GM21515 (cell line): ENCODE data around the gene NDFIP1.
"Not testable (repeated sequence)": the region's sequence is repeated elsewhere in the genome, so short reads cannot be mapped to it uniquely, and the experiment has no call there.

Experiments
- ATAC-seq: cut with Tn5 transposase; IDR thresholded peaks from one replicate; pipeline ENCODE4 v1.9.1; 2021; ENCODE audit not compliant: unreplicated experiment

Gene NDFIP1, protein sequence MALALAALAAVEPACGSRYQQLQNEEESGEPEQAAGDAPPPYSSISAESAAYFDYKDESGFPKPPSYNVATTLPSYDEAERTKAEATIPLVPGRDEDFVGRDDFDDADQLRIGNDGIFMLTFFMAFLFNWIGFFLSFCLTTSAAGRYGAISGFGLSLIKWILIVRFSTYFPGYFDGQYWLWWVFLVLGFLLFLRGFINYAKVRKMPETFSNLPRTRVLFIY

DNA sequence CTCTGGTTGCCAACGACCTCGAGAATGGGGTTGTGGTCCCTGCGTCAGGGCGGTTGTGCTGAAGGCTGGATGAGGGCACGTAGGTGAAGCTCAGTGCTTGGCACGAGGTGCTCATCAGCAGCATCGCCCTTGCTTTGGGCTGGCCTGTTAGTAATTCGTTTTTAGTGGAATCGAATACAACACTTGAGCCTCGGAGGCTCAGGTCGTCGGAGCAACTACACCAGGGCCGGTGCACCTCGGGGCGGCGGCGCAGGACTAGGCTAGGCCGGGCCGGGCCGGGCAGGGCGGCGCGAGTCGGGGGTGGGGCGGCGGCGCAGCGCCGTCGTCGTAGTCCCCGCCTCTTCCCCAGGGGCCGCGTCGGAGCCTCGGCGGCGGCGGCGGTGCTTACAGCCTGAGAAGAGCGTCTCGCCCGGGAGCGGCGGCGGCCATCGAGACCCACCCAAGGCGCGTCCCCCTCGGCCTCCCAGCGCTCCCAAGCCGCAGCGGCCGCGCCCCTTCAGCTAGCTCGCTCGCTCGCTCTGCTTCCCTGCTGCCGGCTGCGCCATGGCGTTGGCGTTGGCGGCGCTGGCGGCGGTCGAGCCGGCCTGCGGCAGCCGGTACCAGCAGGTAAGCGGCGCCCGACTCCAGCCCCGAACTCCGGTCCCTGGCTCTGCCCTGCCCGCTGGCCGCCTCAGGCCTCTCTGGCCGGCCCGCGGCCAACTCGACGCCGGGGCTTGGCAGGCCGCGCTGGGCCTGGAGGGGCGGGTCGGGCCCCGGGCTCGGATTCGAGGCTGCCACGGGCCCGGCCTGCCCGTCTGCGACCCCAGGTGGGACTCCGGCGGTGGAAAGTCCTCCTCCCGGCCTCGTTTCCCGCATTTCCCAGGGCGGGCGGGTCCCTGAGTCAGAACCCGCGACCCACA is at the start of gene NDFIP1:
Gene NDFIP1 (plus strand): TSS at position 348 of the 899 bp plus-strand sequence. CDS start 196 bp downstream, at position 544.
- ATAC-seq = peak; percentile 97

DNA sequence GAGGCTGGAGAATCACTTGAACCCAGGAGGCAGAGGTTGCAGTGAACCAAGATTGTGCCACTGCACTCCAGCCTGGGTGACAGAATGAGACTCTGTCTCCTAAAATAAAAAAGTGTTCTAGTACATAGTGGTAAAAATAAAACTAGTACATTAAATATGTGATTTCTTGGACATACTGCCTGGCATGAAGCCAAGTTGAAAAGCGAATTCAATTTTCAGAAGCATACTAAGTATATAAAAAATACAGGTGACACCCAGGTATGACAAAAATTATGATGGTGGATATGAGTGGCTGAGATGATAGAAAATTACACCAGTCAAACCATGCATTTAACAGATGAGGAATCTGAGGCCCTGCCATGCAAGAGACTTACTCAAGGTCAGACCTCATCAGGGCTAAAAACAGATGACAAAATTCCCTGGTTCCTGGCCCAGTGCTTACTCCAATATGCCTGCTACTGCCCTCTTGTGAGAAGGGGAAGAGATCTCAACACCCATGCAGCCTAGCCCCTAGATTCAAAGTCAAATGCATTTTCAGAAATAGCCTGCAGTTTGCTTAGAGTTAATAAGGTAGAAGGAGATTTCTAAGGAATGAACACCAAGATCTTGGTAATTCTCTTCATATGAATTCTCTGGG is 49.2 kb upstream of the NDFIP1 start:
- no peak for ATAC-seq

DNA sequence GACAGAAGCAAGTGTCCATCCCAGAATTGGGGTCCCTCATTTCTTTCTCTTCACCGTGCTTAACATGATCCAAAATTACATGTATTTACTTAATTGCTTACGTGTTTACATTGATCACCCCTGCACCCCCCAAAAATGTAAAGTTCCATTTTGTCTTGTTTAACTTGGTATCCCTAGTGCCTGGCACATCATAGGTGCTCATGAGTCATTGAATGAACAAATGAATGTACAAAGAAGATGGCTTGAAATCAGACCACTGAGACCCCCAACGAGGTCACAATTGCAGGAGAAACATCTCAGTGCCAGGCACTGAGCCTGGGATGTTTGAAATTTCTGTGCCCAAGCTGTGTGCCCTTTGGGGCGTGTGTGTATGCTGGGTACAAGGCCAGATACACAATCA is 45.2 kb upstream of the NDFIP1 start:
- no peak for ATAC-seq

DNA sequence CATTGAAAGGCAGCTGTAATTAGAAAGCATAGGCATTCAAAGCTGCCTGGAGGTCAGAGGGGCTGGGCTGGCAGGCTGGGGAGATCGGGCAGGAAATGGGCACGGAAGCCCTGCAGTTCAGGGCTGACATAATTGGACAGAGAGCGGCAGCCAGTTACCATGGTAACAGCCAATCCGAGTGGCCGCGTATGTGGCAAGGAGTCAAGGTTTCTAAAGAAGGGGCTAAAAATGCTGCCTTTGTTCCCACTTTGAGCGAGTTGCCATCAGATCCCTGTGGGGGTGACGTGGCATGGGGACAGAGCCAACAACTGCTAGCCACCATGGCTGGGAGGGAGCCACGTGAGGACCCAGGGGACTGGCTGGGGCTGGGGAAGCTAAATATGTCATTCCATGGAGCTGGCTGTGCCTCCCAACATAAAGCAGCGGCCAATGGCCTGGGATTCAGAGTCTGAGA is 44.7 kb upstream of the NDFIP1 start:
- ATAC-seq = no peak

DNA sequence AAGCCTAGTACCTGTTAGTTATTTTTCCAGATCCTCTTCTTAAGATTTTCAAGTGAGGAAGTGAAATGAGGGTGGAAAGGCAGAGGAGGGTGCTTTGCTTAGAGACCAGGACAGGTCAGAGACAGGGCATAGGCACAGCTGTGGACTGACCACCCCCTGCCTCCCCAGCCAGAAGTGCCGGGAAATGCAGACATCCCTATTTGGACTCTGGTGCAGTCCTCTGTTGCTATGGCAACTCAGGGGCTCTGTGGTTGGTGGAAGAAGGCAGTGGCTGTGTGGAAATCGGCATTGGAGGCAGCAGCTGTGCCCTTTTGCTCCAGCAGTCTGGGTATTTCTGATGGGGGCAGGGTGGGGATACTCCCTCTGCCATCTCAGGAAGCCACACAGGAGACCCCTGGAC is 43.3 kb upstream of the NDFIP1 start:
- ATAC-seq = no peak

DNA sequence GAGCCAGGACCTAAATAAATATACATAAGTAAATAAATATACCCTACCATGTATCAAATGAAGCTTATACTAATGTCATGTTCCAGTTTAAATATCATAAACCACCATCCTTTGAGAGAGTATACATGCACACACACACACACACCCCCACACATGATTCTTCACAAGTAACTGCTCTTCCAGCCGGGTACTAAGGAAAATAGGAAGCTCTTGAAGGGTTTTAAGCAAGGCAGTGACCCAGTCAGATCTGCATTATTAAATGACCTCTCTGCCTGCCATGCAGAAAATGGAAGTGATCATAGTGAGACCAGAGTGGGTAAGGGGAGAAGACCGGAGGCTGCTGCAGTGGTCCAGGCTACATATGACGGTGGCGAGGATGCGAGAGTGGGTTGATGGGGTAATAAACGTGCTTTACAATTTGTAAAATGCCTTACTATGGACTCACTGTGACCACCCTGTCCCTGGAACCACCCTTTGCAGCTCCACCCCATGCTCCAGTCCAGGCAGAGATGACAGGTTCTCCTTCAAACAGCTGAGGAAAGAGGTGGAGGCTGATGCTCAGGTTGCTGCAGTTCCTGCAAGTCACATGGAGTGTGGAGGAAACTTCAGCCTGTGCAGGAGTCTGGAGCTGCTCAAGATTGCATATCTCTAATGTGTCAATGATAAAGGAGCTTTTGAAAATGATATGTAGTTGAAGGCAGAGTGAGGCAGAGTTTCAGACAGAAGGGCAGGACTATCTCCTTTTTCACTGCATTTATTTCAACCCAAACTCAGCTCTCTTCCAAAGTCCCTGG is 38.8 kb upstream of the NDFIP1 start:
- no peak for ATAC-seq

DNA sequence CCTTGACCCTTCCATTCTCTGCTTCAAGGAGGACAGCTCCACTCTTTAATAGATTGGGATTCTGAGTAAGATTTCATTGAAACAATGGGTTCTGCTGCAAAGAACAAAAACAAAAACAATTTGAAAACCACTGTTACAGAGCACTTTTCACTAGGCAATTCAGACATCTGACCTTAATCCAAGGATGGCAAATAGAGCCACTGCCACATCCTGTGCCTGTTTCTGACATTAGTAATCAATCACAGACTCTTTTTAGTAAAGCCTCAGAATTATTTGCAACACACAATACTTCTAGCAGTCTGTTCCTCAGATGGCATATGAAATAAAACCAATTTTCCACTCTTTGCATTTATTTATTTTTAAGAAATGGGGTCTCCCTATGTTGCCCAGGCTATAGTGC is 37.8 kb upstream of the NDFIP1 start:
- no peak for ATAC-seq

DNA sequence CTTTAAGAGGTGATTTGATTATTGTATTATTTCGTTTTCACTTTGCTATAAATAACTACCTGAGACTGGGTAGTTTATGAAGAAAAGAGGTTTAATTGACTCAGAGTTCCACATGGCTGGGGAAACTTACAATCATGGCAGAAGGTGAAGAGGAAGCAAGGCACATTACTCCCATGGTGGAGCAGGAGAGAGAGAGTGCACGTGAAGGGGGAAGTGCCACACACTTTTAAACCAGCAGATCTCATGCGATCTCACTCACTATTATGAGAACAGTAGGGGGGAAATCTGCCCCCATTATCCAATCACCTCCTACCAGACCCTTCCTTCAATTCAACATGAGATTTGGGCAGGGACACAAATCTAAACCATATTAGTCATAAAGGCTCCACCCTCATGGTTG is 36.1 kb upstream of the NDFIP1 start:
- no peak for ATAC-seq

DNA sequence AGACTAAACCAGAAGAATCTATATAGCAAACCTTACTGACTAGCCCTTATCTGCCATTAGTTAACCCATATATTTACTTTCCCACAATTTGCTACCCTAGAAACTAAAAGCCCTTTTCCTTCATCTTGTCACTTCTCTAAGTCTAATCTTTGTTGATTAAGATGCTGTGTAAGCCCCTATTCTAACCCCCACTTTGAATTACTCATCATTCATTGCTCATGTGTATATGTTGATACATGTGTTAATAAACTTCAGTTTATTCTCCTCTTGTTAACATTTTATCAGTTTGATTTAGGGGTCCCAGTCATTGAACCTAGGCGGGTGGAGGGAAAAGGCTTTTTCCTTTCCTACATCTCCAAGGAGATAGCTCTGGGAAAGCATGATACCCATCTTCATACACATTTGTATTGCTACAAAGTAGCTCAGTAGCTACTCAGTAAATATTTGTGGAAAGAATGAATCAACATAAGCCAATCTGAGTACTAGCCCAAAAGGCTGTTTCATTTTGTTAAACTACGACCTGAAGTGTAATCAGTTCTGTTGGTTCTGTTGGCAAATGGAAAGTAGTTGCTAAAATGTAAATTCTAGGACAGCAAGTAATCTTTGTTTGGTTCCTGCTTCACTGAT is 35.1 kb upstream of the NDFIP1 start:
- no peak for ATAC-seq

DNA sequence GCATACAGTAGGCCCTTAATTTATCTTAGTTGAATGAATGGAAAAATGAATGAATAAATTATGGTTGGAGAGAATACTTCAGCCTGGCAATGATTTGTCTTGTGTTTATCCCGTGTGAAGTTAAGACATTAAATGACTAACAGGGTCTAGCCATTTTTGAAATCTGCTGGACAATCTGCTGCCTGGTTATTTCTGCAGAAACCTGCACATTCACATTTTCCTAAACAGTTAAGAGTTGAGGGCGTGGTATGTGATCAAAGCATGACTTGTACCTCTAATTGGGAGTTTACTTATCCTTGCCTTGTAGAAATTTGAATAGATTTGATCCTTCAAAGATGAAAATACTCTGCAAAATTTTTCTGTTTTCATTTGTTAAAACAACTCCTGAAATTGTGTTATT is 34.6 kb upstream of the NDFIP1 start:
- ATAC-seq = no peak

DNA sequence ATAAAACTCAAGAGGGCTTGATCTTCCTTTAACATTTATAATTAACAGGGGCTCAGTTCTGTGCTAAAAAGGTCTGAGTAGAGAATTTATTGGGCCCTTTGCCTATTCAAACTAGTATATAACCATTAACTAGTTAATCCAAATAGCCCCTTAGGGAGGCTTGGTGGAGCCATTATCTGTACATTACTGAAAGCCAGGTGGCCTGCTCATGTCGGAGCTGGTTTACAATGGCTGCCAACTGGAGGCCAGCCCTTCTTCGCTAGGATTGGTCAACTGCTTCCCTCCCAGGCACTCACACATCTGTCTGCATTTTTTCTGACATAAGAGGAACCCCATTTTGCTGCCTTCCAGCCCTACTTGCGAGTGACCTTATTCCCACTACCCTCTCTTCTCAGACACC is 30.4 kb upstream of the NDFIP1 start:
- ATAC-seq = no peak

DNA sequence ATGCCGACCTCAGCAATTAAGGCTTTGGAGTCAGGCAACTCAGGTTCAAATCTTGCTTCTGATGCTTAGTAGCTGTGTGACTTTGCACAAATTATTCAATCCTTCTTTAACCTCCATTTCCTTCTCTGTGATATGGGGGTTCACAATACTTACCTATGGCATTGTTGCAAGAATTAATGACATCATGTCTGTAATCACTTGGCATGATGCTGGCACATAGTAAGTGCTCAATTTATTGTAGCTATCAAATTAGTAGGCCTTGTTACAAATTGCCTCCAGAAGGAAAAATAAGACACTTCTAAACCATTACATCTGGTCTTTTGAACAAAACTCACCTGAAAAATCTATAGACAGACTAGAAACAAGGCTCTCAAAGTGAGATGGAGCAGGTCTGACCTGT is 29.9 kb upstream of the NDFIP1 start:
- ATAC-seq = no peak

DNA sequence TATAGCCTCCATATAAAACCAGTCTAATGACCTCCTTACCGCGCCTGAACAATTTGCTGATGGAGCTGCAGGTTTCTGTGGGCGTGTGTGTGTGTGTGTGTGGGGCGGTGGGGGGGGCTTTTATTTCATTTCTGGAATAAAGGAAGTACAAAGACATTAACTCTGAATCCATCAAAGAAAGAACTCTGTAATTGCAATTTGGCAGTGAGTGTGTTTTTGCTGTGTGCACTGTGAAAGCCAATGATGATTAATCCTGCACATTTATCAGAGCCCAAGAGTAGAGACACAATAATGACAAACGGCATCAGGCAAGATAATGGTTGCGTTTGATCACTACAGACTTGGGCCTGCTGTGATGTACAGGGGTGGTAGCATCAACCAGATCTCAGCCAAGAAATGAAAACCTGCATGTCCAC is 29.3 kb upstream of the NDFIP1 start:
- no peak for ATAC-seq

DNA sequence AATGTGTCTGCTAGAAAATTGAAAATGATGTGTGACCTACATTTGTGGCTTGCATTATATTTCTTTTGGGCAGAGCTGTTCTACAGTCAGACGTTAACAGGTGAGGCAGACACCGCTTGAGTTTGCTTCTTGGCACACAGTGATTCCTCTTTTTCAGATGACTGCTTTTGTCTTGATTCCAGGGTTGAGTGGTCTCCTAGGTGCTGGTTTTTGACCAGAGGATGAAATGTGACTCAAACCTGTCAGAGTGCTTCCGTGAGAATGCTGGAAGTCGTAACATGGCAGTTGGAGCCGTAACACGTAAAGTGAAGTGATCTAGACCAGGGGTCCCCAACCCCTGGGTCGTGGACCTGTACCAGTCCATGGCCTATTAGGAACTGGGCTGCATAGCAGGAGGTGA is 28.3 kb upstream of the NDFIP1 start:
- no peak for ATAC-seq

DNA sequence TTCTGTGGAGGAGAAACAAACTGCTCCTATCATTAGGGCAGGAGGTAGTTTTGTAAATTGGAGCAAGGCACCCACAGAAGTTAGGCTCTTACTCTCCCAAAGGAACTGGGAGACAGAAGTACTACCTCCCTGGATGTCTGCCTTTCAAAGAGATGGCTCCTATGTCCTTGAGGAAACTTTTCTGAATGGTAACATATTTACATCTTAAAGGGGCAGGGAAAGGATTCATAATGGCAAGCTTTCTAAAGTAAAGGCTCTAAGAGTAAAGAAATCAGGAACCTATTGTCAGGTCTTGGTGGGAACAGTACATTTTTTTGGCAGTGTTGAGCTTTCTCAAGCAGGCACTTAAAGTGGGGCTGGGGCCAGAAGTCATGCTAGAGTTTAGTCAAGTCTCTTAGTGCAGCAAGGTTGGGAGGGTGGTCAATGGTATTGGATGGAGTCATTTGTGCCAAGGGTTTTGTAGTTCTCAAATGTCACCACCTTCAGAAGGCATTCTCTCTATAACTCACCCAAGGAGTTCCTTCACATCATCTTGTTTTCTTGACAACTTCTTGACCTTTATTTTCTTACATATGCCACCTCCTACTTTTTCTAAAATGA is 26.3 kb upstream of the NDFIP1 start:
- no peak for ATAC-seq

DNA sequence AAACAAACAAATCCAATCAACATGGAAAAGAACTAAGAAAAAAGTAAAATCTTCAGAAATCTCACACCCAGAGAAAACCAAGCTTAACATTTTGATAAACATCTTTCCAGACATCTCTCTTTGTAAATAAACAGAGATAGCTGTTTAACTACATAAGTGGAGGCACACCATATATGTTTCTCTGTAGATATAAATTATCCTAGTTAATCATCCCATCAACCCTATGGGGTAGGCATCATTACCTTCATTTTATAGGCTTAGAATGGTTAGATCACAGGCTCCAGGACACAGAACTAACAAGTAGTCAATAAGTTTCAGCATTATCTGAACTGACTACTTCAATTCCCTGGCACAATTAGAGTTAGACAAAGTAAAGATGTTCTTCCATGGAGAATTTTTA is 22.4 kb upstream of the NDFIP1 start:
- no peak for ATAC-seq

DNA sequence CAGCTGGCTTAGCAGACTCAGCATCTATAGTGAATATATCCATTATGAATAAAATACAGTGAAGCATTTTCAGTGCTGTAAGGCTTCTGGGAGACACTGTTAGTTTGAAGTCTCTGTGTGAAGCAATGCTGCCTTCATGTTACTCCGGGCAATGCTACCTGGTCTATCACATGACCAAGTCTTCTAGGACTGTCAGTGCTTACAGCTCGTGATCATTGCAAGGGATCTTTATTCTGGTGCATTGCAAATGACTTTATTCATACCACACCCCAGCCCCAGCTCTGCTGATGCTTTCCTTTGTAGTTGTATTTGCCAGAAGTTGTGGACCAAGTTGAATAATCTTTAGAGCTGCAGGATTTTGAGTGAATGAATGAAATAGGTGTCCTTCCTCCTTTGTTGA is 21.9 kb upstream of the NDFIP1 start:
- ATAC-seq = no peak

DNA sequence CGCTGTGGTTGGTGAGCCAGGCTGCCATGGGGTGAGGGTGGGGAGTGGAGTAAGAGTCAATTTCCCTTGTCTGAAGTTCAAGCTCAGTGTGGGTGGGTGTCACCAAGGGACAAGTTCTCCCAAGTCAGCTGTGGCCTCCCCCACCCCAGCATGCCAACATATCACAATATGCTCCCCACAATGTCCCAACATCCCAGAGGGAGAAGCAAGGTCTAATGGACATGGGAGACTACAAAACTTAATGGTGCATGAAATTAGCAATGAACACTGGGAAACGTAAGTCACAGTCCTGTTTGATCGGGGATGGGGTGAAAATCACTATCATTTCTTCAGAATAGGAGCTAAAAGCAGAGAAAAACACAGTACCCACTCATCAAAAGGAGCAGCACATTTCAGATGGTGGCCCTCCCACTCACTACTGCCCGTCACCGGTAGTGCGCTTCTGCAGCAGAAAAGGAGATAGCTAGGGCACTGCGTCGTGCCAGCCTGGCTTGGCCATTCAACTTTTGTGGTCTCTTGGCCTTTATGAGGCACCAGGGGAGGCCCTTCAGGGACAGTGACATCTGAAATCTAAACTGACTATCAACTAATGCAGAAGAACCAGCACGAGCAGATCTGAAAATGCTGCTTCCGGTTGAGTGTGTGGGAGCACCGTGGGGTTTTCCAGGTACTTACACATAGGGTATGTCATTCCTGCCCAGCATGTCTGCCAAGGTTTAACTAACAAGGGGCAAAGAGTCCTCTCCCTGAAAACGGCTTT is 20.5 kb upstream of the NDFIP1 start:
- ATAC-seq = no peak

DNA sequence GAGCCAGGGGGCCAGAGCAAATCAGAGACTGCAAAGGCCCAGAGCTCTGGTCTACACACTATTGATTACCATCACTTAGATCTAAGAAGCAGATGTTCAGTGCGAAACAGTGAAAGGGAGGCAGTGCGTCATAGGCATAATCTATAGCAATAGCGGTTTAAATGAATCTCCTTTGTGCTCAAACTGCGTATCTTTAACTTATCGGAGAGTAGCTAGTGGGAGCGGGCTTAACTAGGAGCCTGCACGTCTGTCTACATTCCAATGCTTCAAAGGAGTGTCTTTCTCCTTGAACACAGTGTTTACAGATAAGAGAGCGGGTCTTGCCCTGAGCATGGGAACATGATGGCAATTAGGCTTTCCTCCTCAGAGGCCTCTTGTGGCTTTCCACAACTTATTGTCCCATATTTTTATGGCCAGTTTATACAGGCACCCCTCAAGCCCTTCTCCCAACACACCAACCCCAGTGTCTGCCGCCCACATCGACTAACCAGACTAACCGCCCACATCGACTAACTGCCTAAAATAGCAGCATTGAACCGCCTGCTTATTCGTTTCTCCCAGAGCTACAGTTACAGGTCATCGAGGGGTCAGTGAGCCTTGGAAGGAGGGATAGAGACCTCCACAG is 19.6 kb upstream of the NDFIP1 start:
- ATAC-seq = not testable (repeated sequence)
